ENCODE data around the gene HDDC3.
"Not testable (repeated sequence)": the region's sequence is repeated elsewhere in the genome, so short reads cannot be mapped to it uniquely, and the experiment has no call there.

Gene HDDC3

DNA sequence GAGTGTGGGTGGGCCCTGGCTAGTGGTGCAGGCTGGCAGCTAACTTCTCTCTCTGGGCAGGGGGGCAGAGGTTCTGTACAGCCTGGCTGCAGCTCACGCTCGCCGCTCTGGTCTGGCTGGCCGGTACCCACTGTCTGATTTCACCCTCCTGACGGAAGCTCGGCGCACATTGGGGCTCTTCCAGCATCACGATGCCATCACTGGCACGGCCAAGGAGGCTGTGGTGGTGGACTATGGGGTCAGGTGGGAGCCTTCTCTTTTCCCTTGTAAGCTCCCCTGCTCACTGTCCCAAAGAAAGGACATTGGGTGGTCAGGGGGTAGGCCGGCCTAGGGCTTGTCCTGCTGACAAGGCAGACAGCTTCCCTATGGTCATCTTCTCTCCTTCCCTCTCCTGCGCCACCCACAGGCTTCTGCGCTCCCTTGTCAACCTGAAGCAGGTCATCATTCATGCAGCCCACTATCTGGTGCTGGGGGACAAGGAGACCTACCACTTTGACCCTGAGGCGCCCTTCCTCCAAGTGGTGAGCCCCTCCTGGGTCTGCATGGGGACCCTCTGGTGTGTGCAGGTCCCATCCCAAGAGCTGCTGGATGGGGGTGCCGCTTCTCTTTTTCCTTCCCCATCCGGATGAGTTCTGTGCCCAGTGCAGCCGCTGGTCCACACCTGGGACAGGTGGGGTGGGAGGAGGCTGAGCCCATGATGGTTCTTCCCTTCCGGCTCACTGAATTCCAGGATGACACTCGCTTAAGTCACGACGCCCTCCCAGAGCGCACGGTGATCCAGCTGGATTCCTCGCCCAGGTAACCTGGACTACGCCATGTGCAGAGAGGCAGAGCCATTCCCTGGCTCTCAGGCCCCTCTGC is 21.7 kb downstream of the HDDC3 start:
- no peak for DNase-seq (ENCODE audit: low read depth in 1 of 2, low spot score in 1 of 2)

GRCh38 chr15:90909976-90910375 is 22.4 kb downstream of the HDDC3 start:
- no peak for DNase-seq (ENCODE audit: low read depth in 1 of 2, low spot score in 1 of 2)

DNA sequence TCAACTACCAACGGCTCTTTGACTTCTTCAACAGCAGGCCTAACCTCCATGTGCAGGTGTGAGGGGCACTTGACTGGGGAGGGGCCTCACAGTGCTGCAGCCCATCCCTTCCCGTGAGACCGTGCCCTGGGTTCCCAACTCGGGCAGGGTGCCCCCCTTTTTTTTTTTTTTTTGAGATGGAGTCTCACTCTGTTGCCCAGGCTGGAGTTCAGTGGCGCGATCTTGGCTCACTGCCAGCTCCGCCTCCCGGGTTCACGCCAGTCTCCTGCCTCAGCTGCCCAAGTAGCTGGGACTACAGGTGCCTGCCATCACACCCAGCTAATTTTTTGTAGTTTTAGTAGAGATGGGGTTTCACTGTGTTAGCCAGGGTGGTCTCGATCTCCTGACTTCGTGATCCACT is 22.9 kb downstream of the HDDC3 start:
- DNase-seq (ENCODE audit: low read depth in 1 of 2, low spot score in 1 of 2) = not testable (repeated sequence)

GRCh38 chr15:90907838-90908507 is 24.4 kb downstream of the HDDC3 start:
- DNase-seq (ENCODE audit: low read depth in 1 of 2, low spot score in 1 of 2) = no peak

- DNase-seq (ENCODE audit: low read depth in 1 of 2, low spot score in 1 of 2) = no peak
These were observed 25.2 kb downstream of the HDDC3 start for GRCh38 chr15:90907051-90907660.

- no peak for DNase-seq (ENCODE audit: low read depth in 1 of 2, low spot score in 1 of 2)
These were observed 26.0 kb downstream of the HDDC3 start for GRCh38 chr15:90906181-90906849.

DNA sequence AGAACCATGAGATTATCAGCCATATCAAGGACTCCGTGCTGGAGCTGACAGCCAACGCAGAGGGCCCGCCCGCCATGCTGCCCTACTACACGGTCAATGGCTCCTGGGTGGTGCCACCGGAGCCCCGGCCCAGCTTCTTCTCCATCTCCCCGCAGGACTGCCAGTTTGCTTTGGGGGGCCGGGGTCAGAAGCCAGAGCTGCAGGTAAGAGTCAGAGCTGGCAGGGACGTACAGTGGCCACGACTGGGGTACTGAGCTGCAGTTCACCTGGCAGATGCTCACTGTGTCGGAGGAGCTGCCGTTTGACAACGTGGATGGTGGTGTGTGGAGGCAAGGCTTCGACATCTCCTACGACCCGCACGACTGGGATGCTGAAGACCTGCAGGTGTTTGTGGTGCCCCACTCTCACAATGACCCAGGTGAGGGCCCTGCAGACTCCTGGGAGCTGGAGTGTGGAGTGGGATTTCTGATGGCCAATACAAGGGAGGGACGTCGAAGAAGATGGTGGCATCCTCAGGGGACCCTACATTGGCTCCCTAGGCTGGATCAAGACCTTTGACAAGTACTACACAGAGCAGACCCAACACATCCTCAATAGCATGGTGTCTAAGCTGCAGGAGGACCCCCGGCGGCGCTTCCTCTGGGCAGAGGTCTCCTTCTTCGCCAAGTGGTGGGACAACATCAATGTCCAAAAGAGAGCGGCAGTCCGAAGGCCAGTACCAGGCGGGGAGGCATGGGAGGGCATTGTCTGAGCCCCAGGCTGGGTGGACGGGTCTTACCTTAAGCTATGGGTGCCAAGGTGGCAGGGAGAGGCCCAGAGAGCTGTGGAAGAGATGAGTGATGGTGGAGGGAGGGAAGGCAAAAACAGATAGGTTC is 26.8 kb downstream of the HDDC3 start:
- DNase-seq (ENCODE audit: low read depth in 1 of 2, low spot score in 1 of 2) = no peak

- no peak for DNase-seq (ENCODE audit: low read depth in 1 of 2, low spot score in 1 of 2)
These were observed 27.6 kb downstream of the HDDC3 start for GRCh38 chr15:90904746-90905145.

- no peak for DNase-seq (ENCODE audit: low read depth in 1 of 2, low spot score in 1 of 2)
These were observed 28.4 kb downstream of the HDDC3 start for GRCh38 chr15:90903733-90904536.

DNA sequence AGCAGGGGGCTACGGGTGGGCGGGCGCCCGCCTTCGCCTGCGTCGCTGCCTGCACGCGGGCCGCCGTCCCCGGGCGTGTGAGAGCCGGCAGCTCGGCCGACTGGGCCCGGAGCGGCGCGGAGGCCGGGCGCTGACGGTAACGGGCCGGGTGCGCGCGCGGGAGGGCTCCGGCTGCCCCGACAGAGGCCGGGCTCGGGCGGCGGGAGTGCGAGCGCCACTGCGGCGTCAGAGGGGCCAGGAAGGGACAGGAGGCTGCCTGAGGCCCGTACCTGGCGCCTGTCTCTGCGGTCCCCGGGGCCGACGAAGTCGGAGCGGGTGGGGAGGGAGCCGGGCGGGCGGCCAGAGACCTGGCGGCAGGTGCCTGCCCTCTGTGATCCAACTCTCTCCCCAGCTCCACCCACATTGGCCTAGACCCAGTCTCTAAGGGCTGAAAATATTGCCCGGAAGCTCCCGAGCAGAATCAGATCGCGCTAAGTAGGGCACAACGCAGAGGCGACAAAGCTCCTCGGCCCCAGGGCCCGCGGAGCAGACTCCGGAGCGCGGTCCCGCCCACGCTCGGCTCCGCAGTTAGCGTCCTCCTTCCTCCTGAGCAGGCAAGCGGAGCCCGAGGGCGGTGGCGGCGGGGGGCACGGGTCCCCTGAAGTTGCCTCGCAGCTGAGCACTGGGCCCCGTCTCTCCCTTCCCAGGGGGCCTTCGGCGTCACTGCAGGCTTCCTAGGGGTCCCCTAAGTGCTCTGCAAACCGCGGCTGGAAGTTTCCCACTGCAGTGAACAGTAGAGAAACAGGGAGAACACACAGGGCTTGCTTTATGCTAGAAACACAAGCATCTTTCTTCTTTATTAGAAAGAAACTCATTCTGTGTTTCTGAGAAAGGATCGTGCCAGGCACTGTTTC is 29.3 kb downstream of the HDDC3 start, which contains the start of gene MAN2A2:
MAN2A2 (plus strand) TSS at position 463 of the 893 bp plus-strand sequence. CDS start 906 bp downstream, outside the sequence.
- DNase-seq (ENCODE audit: low read depth in 1 of 2, low spot score in 1 of 2) = peak; percentile 64 to 71

- DNase-seq (ENCODE audit: low read depth in 1 of 2, low spot score in 1 of 2) = peak; percentile 56 to 57
These were observed 30.1 kb downstream of the HDDC3 start for GRCh38 chr15:90902040-90902839.

DNA sequence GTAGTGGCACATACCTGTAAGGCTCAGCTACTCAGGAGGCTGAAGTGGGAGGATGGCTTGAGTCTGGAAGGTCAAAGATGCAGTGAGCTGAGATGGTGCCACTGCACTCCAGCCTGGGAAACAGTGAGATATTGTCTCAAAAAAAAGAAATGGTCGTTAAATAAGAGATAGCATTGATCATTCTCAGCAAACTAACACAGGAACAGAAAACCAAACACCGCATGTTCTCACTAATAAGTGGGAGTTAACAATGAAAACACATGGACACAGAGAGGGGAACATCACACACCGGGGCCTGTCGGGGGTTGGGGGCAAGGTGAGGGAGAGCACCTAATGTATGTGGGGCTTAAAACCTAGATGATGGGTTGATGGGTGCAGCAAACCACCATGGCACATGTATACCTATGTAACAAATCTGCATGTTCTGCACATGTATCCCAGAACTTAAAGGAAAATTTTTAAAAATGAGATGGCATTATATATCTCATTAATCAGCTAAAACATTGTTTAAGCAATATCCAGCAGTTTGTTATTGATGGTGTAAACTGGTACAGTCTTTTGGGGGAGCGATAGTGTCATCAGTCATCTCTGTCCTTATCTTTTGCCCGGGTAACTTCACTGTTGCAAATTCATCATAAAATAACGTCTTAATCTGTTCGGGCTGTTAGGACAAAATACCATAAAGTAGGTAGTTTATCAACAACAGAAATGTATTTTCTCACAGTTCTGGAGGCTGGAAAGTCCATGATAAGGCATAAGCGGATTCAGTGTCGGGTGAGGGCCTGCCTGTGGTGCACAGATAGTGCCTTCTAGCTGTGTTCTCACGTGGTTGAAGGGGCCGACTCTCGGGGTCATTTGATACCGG is 30.9 kb downstream of the HDDC3 start:
- DNase-seq (ENCODE audit: low read depth in 1 of 2, low spot score in 1 of 2) = no peak

GRCh38 chr15:90897131-90897655 is 35.2 kb downstream of the HDDC3 start:
- not testable (repeated sequence) for DNase-seq (ENCODE audit: low read depth in 1 of 2, low spot score in 1 of 2)

DNA sequence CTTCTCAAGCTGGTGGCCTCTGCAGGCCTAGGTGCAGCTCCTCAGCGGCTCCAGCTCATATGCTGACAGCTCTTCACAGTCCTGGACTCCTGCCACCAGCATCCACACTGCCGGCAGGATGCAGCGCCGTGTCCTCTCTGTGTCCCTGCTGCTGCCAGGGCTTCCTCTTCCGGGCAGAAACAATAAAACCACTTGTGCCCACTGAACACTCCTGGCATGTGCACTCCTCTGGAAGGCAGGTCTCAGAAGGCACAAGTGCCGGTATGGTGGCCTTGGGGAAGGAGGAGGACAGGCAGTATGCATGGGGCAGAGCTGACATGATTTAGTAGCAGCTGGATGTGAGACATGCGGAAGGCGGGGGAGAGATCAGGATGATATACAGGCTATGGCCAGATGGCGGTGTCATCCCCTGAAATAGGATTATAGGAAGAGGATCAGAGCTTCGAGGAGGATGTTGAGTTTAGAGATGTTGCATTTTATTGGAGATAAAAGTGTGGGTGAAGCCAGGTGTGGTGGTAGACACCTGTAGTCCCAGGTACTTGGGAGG is 36.7 kb downstream of the HDDC3 start:
- no peak for DNase-seq (ENCODE audit: low read depth in 1 of 2, low spot score in 1 of 2)

DNA sequence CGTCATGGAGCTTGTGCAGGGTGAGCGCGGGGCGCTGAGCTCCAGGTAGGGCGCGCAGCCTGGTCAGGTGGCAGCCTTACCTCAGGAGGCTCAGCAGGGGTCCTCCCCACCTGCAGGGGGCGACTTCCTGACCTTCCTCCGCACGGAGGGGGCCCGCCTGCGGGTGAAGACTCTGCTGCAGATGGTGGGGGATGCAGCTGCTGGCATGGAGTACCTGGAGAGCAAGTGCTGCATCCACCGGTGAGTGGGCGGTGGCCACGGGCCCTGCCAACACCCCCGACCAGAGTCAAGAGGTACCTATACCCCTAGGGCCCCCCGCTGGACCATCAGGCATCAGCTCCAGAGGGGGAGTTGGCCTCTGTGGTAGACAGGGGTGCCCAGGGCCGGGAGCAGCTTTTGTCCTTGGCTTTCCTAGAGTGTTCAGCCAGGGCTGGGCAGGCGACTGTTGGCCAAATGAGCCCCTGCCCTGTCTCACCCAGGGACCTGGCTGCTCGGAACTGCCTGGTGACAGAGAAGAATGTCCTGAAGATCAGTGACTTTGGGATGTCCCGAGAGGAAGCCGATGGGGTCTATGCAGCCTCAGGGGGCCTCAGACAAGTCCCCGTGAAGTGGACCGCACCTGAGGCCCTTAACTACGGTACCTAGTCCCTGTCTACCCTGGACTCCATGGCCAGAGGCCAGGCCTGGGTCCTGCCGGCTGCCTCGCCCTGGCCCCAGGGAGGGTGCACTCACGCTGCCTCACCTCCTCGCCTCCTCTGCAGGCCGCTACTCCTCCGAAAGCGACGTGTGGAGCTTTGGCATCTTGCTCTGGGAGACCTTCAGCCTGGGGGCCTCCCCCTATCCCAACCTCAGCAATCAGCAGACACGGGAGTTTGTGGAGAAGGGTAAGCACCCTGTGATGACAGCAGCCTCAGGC is 38.9 kb downstream of the HDDC3 start:
- no peak for DNase-seq (ENCODE audit: low read depth in 1 of 2, low spot score in 1 of 2)

Measured in activated CD4-positive, alpha-beta T cell treated with anti-CD3 and anti-CD28 coated beads, Interleukin-2, amount 50 U/mL, for 24 hours (primary cell).